Smooth muscle cell of the brain vasculature (primary cell): Measurements from ENCODE around the gene VENTX.

ENCODE experiments used
- DNase-seq: peaks from one replicate; pipeline ENCODE4 v3.0.0-alpha.2; 2012; ENCODE audit warnings: low read depth, low spot score

VENTX gene

DNA sequence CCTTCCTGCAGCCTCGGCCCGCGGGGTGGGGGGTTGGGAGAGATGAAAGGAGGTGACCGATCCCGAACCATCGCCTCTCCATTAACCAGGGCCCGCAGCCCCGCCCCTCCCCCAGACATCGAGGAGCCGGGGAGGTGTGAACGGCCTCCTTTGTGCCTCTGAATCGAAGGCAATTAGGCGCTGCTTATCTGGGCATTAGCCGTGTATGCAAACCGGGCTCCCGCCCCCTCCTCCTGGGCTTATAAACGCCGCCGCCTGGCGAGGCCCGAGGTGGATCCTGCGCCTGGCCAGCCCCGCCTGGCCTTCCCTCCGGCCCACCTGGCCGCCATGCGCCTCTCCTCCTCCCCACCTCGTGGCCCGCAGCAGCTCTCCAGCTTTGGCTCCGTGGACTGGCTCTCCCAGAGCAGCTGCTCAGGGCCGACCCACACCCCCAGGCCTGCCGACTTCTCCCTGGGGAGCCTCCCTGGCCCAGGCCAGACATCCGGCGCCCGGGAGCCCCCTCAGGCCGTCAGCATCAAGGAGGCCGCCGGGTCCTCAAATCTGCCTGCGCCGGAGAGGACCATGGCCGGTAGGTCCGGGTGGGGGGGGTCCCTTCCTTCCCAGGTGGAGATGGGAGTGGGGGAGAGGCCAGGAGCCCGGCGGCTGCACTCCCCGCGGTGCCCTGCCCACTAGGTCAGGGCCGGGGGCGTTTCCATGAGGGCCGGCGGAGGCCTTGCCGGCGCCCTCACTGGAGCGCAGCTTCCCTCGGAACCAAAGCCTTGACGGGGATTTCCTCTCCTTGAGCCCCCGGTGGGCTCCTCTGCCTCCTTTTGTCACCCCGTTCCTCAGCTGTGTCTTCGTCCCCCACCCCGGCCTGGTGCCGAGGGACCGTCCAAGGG lies at the start of gene VENTX:
Gene VENTX (plus strand): TSS at position 268 of the 878 bp plus-strand sequence. CDS start 60 bp downstream, at position 328.
- DNase-seq: no peak

DNA sequence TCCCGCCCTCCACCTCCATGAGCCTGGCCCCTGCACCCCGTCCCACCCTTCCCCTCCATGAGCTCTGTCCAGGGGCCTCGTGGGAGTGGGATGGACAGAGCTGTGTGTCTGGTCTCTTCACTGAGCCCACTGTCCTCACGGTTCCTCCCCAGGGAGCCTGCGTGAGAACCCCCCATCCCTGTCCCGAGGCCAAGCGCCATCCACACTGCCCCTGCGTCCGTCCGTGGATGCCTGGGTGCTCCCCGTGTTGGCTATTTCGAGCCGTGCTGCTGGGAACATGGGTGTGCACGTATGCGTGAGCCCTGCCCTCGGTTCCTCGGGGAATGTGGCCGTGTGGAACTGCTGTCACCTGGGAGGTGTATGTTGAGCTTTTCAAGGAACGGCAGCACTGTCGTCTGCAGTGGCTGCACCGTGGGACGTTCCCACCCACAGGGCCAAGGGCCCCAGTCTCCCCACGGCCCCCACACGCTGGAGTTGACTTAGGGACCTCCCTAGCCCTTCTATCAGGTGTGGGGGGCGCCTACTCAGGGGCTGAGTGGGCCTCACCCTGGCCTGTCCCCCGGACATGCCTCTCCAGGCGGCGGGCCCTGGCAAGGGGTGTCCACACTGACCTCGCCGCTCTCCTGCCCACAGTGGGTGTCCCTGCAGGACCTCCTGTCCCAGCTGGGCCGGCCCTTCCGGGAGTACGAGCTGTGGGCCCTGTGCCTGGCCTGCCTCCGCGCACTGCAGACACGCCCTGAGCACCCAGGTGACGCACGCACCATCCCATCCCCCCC lies 49.6 kb upstream of the VENTX start:
- DNase-seq: no peak

DNA sequence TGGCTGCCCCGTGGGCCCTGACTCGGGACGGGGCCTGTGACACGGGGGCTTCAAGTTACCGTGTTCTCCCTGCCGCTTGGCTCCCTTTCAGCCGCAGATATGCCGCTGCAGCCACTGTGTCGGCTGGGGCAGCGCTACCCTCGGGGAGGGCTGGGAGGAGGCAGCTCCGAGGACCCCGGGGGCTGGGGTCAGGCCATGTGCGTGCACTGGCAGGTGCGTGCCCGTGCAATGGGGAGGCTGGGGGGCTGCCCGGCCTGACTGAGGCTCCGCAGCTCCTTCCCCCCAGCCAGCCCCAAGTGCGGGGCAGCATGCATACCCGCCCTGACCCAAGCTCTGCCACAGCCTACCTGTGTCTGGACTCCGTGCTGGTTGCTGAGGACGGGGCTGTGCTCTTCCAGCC lies 48.4 kb upstream of the VENTX start:
- DNase-seq: no peak

- DNase-seq: no peak
Observed at GRCh38 chr10:133189726-133190125, 47.9 kb upstream of the VENTX start.

- DNase-seq: no peak
Observed at GRCh38 chr10:133190225-133190624, 47.4 kb upstream of the VENTX start.

GRCh38 chr10:133191651-133192050 lies 46.0 kb upstream of the VENTX start:
- no peak for DNase-seq

- DNase-seq: no peak
Observed at GRCh38 chr10:133194151-133194550, 43.5 kb upstream of the VENTX start.

DNA sequence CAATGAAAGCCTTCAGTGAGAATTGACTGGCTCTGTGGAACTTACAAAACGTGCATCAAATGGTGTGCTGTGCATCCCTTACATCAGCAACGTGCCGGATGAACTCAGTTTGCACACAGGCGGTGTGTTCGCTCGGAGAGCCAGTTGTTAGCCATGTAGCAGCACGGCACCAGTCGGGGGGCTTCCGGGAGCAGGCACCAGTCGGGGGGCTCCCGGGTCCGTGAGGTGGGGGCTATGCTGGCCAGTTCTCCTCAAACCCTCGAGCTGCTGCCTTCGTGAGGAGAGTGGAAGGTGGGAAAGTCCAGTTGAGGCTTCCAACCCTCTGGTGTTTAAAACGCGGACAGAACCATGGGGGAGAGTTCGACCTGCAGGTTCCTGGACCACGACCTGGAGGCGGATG lies 42.6 kb upstream of the VENTX start:
- no peak for DNase-seq

DNA sequence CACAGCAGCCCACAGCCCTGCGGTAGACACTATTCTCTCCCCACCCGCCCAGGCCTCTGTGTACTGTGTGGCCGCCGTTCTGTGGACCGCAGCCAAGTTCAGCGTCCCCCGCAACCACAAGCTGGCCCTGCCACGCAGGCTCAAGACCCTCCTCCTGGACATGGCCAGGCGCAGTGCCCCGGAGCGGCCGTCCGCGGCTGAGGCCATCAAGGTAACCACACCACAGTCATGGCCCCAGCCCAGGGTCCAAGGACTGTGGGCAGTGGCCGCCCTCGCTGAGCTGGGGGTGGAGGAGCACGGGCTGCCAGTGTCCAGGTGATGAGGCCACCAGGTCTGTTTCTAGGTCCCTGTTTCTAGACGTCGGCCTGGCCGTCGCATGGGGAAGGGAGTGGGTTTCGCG lies 42.0 kb upstream of the VENTX start:
- no peak for DNase-seq

DNA sequence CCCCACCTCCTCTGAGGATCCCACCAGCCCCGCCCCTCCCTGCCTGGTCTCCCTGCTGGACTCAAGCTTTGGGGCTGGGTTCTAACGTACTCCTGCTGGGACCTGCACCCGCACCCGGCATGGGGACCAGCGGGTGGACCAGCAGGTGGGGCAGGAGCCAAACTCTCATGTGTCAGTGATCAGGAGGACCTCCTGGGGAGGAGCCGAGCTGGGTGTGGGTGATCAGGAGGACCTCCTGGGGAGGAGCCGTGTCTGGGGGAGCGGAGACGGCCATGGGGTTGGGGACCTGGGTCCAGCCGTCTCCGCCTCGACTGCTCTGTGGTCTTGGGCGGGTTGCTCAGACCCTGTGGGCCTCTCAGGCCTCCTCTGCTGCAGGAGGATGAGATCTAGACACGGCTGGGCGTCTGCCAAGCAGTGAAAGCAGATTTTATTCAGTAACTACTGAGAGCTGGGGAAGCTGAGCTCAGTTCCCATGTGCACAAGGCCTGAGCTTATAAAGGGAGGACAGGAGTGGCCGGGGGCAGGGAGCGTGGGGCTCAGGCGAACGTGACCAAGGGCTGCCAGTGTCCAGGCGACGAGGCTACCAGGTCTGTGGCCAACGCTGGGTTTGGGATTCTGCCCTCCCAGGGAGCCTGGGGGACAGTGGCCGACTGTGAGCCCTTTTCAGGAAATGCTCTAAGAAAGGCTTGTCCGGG lies 41.3 kb upstream of the VENTX start:
- DNase-seq: no peak

DNA sequence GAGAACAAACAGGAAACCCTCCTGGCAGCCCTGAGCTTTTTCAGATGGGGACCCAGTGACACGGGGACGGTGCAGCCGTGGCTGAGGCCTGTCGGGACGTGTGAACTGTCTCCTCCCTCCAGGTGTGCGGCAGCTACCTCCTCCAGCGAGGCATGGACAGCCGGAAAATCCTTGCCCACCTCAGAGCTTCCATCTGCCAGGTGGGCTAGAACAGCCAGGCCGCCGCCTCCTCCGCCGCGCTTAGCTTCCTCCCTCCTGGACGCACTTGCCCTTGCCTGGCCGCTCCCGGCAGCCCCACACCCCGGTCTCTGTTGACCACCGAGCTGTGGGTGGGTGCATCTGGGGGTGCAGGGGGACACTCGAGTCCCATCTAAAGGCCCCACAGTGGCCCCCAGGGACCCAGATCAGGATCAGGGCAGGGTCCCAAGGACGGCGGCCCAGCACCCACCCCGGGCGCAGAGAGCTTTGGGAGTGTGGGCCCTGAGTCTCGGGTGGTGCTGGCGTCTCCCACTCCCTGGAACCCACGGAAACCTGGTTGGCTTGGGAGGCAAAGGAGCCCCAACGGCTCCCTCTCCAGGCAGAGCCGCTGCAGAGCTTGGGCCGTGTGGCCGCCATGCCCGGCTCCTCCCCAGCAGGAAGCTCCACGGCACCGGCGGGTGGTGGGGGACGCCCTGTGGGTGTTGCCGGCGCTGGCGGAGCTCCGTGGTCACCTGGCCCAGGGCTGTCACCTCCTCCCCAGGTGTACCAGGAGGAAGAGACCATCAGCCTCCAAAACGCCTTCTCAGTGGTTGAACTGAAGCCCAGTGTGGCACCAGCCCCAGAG lies 40.5 kb upstream of the VENTX start:
- no peak for DNase-seq

DNA sequence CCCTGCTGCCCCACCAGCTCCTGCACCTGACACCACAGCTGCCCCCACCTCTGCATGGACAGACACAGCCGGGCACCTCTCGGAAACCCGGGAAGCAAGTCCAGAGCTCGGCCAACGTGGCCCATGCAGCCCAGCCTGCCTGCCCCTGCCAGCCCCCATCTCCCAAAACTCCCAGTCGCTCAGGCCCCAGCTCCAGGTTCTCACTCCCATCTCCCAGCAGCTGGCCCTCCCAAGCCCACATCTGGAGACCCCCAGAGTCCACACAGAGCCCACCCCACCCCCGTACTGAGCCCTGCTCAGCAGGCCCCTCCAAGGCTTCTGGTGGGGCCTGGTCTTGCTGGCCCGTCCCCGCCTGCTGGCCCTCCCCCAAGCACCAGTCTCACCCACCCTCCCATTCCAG lies 39.9 kb upstream of the VENTX start:
- no peak for DNase-seq

GRCh38 chr10:133198206-133198605 lies 39.4 kb upstream of the VENTX start:
- DNase-seq: no peak

- no peak for DNase-seq
Observed at GRCh38 chr10:133198621-133199487, 38.8 kb upstream of the VENTX start.

DNA sequence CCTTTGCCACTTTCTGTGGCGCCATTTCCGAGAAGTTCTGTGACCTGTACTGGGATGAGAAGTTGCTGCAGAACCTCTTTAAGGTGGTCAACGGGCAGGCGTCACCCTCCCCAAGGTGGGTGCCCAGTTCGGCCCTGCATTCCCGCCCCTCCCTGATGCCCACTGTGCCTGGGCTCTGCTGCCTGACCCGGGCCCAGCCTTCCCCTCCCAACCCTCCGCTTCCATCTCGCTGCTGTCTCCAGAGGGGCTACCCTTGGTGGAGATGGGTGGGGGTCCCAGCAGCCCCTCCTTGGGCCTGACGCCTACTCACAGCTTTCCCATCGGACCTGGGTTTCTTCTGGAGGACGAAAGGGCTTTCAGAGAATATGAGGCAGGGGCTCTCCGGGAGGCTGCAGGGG lies 38.2 kb upstream of the VENTX start:
- DNase-seq: no peak

GRCh38 chr10:133199992-133200611 lies 37.6 kb upstream of the VENTX start:
- DNase-seq: no peak

DNA sequence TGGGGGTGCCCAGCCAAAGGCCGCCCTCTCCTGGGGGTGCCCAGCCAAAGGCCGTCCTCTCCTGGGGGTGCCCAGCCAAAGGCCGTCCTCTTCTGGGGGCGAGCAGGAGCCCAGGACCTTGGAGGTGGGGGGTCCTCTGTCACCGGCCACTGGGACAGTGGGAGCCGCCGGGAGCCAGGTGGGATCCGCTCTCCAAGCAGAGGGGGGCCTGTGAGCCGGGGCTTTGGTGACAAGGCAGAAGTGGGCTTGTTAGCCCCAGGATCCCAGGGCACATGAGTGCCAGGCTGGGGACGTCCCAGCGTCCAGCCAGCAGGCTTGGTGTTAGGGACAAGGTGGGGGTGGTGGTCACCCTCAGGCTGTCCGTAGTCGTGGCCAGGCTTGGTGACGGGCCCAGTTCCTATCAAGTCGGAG lies 37.0 kb upstream of the VENTX start:
- DNase-seq: no peak

GRCh38 chr10:133201151-133201947 lies 36.3 kb upstream of the VENTX start:
- DNase-seq: no peak
